ENCODE measurements around the gene PRLH.

PRLH gene

GRCh38 chr2:237567276-237568029 lies 1.1 kb downstream of the PRLH start:
- no peak for DNase-seq

- no peak for DNase-seq
These were observed 1.8 kb downstream of the PRLH start for GRCh38 chr2:237568121-237568660.

GRCh38 chr2:237569041-237569440 lies 2.7 kb downstream of the PRLH start:
- no peak for DNase-seq

- no peak for DNase-seq
These were observed 3.5 kb downstream of the PRLH start for GRCh38 chr2:237569896-237570295.

GRCh38 chr2:237570776-237571335 lies 4.5 kb downstream of the PRLH start:
- DNase-seq = no peak

GRCh38 chr2:237571551-237571950 lies 5.2 kb downstream of the PRLH start:
- DNase-seq = no peak

- DNase-seq = peak; percentile 90
These were observed 5.8 kb downstream of the PRLH start for GRCh38 chr2:237572021-237572741.

- DNase-seq = no peak
These were observed 6.3 kb downstream of the PRLH start for GRCh38 chr2:237572742-237573101.

GRCh38 chr2:237573721-237574415 lies 7.5 kb downstream of the PRLH start:
- DNase-seq = no peak

GRCh38 chr2:237574467-237574866 lies 8.1 kb downstream of the PRLH start:
- no peak for DNase-seq

- DNase-seq = no peak
These were observed 8.8 kb downstream of the PRLH start for GRCh38 chr2:237574894-237575868.

- DNase-seq = no peak
These were observed 9.8 kb downstream of the PRLH start for GRCh38 chr2:237575869-237576862.

- DNase-seq = no peak
These were observed 10.6 kb downstream of the PRLH start for GRCh38 chr2:237576974-237577373.

- DNase-seq = no peak
These were observed 11.1 kb downstream of the PRLH start for GRCh38 chr2:237577458-237577857.

- no peak for DNase-seq
These were observed 11.8 kb downstream of the PRLH start for GRCh38 chr2:237577956-237578870.

- no peak for DNase-seq
These were observed 15.0 kb downstream of the PRLH start for GRCh38 chr2:237581326-237581725.

GRCh38 chr2:237581751-237582746 lies 15.7 kb downstream of the PRLH start:
- DNase-seq = peak; percentile 67

All from activated CD4-positive, alpha-beta T cell treated with anti-CD3 and anti-CD28 coated beads, Interleukin-2, Interleukin-6, amounts not matched to agents 100 ng/mL and 50 ng/mL, durations not matched to agents 16 hours and 8 hours (primary cell).